Myocyte (in vitro differentiated cells): ENCODE results near the gene EEF1A2. TPM values are rescaled to one million over a fixed set of nuclear protein-coding genes. Genes with fewer than 3 reads are reported as not detected.

ENCODE experiments used
- total RNA-seq: library from RNA; depleted of rRNA; stranded (reverse); fragments of >200 nt; gene quantifications from 2 replicates; pipeline ENCODE4 v1.2.3, GENCODE V29; 2014

EEF1A2 gene
- total RNA-seq, 1 donor from 2014 or later, result 456 TPM

Other genes starting within 250 kb of the EEF1A2 start
- gene NKAIN4, start 244.6 kb downstream of the EEF1A2 start, total RNA-seq, result not detected in 2 replicates
- gene ARFGAP1, start 226.3 kb downstream of the EEF1A2 start, total RNA-seq, result 83.8 and 96.3 TPM in 2 replicates
- gene COL20A1, start 205.9 kb downstream of the EEF1A2 start, total RNA-seq, result 0.05 and 0.21 TPM in 2 replicates
- gene CHRNA4, start 137.7 kb downstream of the EEF1A2 start, total RNA-seq, result not detected in 2 replicates
- gene KCNQ2, start 26.4 kb downstream of the EEF1A2 start, total RNA-seq, result not detected in 2 replicates
- 230 and 275 TPM in 2 replicates for gene PPDPF, start 21.7 kb upstream of the EEF1A2 start, total RNA-seq
- gene PTK6, start 38.3 kb upstream of the EEF1A2 start, total RNA-seq, result 2.1 and 5.2 TPM in 2 replicates
- not detected in 2 replicates for gene SRMS, start 48.7 kb upstream of the EEF1A2 start, total RNA-seq
- 0.75 TPM in 1 of 2 replicates, not detected in the other for gene FNDC11, start 55.1 kb upstream of the EEF1A2 start, total RNA-seq
- gene HELZ2, start 75.2 kb upstream of the EEF1A2 start, total RNA-seq, result 15.5 and 17.9 TPM in 2 replicates
- gene GMEB2, start 128.0 kb upstream of the EEF1A2 start, total RNA-seq, result 12.4 and 14.3 TPM in 2 replicates
- gene STMN3, start 154.3 kb upstream of the EEF1A2 start, total RNA-seq, result 13.8 and 14.7 TPM in 2 replicates
- gene RTEL1, start 159.2 kb upstream of the EEF1A2 start, total RNA-seq, result 12.2 and 16.6 TPM in 2 replicates
- 4.9 and 5.2 TPM in 2 replicates for gene TNFRSF6B, start 197.6 kb upstream of the EEF1A2 start, total RNA-seq
- 47.1 and 63.1 TPM in 2 replicates for gene ARFRP1, start 208.9 kb upstream of the EEF1A2 start, total RNA-seq
- gene ZGPAT, start 209.0 kb upstream of the EEF1A2 start, total RNA-seq, result 21.4 and 33.2 TPM in 2 replicates
- 9.4 and 13.6 TPM in 2 replicates for gene LIME1, start 237.6 kb upstream of the EEF1A2 start, total RNA-seq
- 96.8 and 104 TPM in 2 replicates for gene SLC2A4RG, start 240.7 kb upstream of the EEF1A2 start, total RNA-seq